ENCODE measurements around the gene EIF2S1. TPM values are rescaled to one million over a fixed set of nuclear protein-coding genes. Genes with fewer than 3 reads are reported as not detected.
"Not testable (repeated sequence)": the region's sequence is repeated elsewhere in the genome, so short reads cannot be mapped to it uniquely, and the experiment has no call there.

The EIF2S1 gene
- polyA plus RNA-seq (ENCODE audit: insufficient read length in 12 of 12): 100 to 1,000 TPM in 4 of 12 donors, 10 to 100 TPM in 8; 49.3 to 106 (median 93.3) TPM
- long read RNA-seq, donor 1, full-length matches to known transcripts: 22 of 77 reads
- long read RNA-seq, donor 1, partial matches to known transcripts: 48 of 77 reads
- long read RNA-seq, donor 1, other reads (novel, unspliced or antisense): 7 of 77 reads
- long read RNA-seq, donor 2, full-length matches to known transcripts: 37 of 37 reads
- long read RNA-seq, donor 2, partial matches to known transcripts: 0 of 37 reads
- long read RNA-seq, donor 2, other reads (novel, unspliced or antisense): 0 of 37 reads
- long read RNA-seq, donor 3, full-length matches to known transcripts: 11 of 11 reads
- long read RNA-seq, donor 3, partial matches to known transcripts: 0 of 11 reads
- long read RNA-seq, donor 3, other reads (novel, unspliced or antisense): 0 of 11 reads
- long read RNA-seq, donor 4, full-length matches to known transcripts: 13 of 13 reads
- long read RNA-seq, donor 4, partial matches to known transcripts: 0 of 13 reads
- long read RNA-seq, donor 4, other reads (novel, unspliced or antisense): 0 of 13 reads
- long read RNA-seq, donor 5, full-length matches to known transcripts: 53 of 53 reads
- long read RNA-seq, donor 5, partial matches to known transcripts: 0 of 53 reads
- long read RNA-seq, donor 5, other reads (novel, unspliced or antisense): 0 of 53 reads
- long read RNA-seq, donor 6, full-length matches to known transcripts: 12 of 12 reads
- long read RNA-seq, donor 6, partial matches to known transcripts: 0 of 12 reads
- long read RNA-seq, donor 6, other reads (novel, unspliced or antisense): 0 of 12 reads
- long read RNA-seq, donor 7, full-length matches to known transcripts: 14 of 14 reads
- long read RNA-seq, donor 7, partial matches to known transcripts: 0 of 14 reads
- long read RNA-seq, donor 7, other reads (novel, unspliced or antisense): 0 of 14 reads
- long read RNA-seq, donor 8, full-length matches to known transcripts: 44 of 44 reads
- long read RNA-seq, donor 8, partial matches to known transcripts: 0 of 44 reads
- long read RNA-seq, donor 8, other reads (novel, unspliced or antisense): 0 of 44 reads
- long read RNA-seq, donor 9, full-length matches to known transcripts: 17 of 17 reads
- long read RNA-seq, donor 9, partial matches to known transcripts: 0 of 17 reads
- long read RNA-seq, donor 9, other reads (novel, unspliced or antisense): 0 of 17 reads
- long read RNA-seq, donor 10, full-length matches to known transcripts: 33 of 33 reads
- long read RNA-seq, donor 10, partial matches to known transcripts: 0 of 33 reads
- long read RNA-seq, donor 10, other reads (novel, unspliced or antisense): 0 of 33 reads
- long read RNA-seq, donor 11, full-length matches to known transcripts: 36 of 36 reads
- long read RNA-seq, donor 11, partial matches to known transcripts: 0 of 36 reads
- long read RNA-seq, donor 11, other reads (novel, unspliced or antisense): 0 of 36 reads

DNA sequence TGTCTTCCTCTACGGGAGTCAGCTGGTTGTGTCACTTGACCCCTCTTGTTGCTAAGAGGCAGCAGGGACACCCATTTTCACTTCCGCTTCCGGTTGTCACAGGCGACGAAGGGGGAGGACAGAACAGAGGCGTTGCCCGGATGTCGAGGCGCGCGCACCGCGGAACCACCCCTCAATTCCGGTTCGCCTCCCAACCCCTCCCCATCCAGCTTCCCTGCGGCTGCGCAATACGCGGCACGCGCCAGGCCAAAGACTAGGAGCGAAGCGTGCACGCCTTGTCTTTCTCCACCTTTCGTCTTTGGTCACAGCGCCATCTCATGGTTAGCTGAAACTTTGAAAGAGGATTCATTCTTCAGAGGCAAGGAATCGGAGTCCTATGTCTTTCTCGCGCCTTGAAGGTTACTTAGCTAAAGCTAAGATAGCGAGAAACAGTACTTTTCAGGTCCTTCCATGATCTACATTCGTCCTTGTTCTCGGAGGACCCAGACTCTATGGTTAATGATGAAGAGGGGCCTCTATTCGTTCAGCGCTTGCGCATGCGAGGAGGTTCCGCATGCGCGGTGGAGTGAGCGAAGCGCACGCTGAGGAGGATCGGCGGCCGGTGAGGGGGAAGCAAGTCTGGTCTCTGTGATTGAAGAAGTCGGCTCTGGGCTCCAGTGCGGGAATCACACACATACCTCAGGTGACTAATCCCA lies at the start of gene EIF2S1, which contains the start of gene ATP6V1D:
Gene EIF2S1, plus strand, starts transcription at position 554 of the 695 bp plus-strand sequence. CDS start 4,440 bp downstream, outside the sequence.
Gene ATP6V1D, minus strand, starts transcription at position 30 of the 695 bp plus-strand sequence. CDS start 106 bp downstream, outside the sequence.
- peak; percentile 100 for DNase-seq

DNA sequence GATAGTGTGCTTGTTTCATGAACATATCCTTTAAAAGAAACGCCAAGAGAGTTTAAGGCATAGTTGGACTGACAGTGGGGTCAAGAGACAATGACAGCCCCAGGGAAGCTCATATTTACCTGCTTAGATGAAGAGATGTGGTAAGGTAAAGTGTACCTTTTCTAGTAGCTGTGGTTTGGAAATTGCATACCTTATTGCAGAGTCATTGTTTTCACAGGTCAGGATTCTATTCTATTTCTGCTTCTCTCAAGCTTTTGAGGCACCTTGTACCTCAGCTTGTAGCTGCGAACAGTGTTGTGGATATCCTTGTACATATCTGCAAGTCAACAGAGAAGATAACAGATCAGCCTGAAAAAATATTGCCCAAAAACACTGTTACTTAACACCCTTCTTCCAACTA lies 48.3 kb upstream of the EIF2S1 start:
- no peak for DNase-seq

DNA sequence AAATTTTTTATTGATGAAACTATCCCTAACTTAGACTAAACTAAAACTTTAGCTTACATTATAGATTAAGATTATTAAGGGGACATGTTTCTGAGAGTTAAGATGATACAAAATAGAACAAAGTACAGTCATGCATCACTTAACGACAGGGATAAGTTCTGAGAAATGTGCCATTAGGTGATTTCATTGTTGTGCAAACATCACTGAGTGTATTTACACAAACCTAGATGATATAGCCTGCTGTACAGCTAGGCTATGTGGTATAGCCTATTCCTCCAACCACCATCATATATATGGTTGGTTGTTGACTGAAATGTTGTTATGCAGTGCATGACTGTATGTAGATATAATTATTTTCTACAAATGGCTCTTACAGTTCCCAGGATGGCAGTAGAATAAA lies 47.0 kb upstream of the EIF2S1 start:
- DNase-seq: no peak

DNA sequence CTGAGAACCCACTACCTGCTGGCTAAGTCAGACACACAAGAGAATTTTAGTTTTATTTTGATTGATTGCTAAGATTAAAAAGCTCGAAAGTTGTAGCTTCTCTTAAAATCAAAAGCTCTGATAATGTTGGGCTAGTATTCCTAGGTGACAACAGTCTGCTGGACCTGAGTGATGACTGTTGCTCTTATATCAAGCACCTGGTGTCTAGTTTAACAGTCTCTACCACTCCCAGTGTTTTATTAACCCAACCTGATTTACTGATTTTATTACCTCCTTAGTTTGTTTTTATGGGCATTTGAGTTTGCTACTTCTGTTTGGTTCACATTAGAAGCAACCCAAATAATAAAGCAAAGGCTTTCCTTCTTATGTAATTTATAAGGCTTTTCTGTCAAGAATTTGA lies 42.3 kb upstream of the EIF2S1 start:
- no peak for DNase-seq

DNA sequence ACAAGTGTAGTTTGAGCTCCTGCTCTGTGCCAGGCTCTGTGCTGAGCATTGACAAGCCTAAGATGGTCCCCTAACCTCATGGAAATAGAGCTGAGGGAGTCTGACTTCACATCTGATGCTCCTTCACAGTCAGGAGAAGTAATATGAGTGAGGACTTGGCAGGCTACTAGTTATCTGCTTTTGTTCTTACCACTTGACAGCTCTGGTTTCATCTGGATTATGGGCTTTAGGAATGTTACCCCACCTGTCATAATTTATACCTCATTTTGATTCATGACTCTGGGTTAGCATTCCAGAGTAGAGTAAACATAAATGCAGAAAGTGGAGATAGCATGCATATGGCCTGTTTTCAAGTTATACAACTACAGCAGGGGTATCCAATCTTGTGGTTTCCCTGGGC lies 41.0 kb upstream of the EIF2S1 start:
- DNase-seq: no peak

DNA sequence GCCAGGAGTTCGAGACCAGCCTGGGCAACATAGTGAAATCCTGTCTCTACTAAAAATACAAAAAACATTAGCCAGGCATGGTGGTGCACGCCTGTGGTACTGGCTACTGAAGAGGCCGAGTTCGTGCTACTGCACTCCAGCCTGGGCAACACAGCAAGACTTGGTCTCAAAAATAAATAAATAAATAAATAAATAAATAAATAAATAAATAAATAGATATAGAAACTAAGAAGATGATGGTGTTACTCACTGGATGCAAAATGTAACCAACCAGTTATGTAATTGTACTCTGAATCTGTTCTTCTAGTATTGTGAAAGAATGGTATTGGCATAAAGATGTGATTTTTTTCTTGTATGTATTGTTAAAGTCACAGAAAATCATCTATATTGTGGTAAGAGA lies 30.5 kb upstream of the EIF2S1 start:
- DNase-seq: not testable (repeated sequence)

DNA sequence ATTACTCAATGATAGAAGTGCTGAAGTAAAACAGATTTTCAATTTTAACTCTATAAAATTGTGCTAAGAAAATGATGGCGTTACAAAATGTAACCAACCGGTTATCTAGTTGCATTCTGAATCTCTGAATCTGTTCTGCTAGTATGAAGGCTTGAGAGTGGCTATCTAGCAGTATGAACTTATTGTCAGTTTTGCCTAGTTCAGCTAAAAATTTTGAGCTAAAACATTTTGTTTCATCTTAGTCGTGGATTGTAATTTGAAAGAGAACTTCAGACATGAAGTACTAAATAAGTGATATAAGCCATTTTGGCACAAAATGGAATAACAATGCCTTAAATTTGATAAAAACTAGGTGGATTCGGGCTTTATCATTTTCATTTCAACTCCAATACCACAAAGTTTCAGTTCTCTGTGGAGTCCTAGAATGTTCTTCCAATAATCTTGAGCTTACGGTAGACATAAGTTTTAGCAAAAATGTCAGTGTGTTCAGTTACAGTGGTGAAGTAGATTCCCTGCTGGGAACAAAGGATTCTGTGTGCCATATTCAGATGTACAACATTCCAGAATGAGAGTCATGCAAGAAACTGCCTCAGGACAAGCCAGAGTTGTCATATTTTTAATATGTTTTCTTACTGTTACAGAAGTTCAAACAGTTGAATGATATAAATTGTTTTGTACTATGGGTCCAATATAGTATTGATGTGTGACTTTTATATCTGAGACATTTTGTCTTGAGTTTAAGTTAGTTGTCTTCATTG lies 28.6 kb upstream of the EIF2S1 start:
- no peak for DNase-seq

DNA sequence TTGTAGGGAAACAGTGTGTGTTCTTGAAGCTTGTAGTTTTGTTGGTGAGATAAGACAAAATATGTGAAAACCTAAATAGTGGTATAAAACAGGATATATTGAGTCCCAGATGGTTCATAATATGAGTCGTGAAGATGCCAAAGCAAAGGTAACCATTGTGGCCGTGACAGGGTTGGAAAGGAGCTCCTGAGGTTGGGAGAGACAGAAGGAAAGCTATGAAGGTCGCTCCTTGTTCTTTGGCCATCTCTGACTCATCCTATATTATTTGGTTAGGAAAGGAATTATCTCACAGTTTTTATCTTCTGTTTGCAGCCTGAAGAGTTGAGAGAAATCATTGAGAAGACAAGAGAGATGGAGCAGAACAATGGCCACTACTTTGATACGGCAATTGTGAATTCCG lies 27.7 kb upstream of the EIF2S1 start:
- no peak for DNase-seq

DNA sequence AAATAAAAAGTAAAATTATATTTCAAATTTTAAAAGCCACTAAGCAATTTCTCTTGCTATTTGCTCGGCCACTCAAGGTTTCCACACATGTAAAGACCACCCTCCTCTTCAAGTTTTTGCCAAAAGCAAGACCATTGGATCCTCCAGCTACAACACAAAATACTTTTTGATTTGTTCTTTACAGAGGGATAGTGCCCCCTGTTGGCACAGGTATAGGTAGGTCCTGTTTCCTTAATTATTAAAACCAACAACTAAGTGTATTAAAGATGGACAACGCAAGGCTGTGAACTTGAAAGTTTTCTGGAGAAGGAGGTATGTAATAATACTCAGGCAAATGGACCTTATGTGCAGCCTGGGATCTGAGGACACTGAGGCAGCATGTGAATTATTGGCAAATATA lies 24.3 kb upstream of the EIF2S1 start:
- DNase-seq: no peak

DNA sequence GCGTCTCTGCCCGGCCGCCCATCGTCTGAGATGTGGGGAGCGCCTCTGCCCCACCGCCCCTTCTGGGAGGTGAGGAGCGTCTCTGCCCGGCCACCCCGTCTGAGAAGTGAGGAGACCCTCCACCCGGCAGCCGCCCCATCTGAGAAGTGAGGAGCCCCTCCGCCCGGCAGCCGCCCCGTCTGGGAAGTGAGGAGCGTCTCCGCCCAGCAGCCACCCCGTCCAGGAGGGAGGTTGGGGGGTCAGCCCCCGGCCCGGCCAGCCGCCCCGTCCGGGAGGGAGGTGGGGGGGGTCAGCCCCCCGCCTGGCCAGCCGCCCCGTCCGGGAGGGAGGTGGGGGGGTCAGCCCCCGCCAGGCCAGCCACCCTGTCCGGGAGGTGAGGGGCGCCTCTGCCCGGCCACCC lies 18.9 kb upstream of the EIF2S1 start:
- DNase-seq: not testable (repeated sequence)

DNA sequence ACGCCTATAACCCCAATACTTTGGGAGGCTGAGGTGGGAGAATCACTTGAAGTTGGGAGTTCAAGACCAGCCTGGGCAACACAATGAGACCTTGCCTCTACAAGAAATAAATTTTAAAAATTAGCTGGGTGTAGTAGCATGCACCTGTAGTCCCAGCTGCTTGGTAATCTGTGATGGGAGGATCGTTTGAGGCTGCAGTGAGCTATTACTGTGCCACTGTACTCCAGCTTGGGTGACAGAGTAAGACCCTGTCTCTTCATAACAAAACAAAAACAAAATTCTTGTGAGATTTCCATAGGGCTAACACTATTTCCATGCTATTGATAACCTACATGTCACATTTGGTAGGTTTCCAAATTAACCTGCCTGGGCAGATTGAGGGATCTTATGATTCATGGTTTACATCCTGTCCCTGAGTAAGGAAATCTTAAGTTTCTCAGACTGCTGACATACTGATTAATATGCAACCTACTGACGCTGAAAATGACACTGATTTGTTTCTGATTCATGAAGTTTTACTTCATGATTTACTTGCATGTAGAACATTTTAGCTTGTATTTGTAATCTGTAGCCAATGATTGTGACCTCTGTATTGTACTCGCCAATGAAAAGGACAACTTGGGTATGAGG lies 16.4 kb upstream of the EIF2S1 start:
- no peak for DNase-seq

DNA sequence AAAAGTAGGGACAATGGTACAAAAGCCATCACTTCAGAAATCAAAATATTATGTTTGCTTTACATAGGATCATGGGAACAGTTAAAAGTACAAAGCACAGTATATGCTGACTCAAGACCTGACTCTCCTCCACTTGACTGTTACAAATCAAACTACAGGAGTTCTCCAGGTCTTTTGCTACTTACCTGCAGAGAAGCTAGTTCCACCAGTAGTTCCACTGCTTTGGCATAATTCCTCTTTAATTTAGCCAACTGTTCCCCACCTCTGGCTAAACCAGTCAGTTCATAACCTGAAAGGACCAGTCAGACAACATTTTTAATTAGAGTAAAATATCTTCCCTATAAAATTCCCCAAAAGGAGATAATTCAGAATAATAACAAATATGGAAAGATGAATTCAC lies 14.5 kb upstream of the EIF2S1 start:
- DNase-seq: no peak

DNA sequence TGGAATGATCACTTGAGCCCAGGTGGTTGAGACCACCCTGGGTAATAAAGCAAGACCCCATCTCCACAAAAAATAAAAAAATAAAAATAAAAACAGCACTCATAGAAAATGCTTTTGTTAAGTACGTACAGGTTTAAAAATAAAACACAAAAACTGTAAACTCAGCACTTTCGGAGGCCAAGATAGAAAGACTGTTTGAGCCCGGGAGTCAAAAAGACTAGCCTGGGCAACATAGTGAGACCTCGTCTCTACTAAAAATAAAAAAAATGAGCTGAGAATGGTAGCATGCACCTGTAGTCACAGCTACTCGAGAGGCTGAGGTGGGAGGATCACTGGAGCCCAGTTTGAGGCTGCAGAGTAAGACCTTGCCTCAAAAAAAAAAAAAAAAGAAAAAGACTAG lies 8.1 kb upstream of the EIF2S1 start:
- DNase-seq: no peak

DNA sequence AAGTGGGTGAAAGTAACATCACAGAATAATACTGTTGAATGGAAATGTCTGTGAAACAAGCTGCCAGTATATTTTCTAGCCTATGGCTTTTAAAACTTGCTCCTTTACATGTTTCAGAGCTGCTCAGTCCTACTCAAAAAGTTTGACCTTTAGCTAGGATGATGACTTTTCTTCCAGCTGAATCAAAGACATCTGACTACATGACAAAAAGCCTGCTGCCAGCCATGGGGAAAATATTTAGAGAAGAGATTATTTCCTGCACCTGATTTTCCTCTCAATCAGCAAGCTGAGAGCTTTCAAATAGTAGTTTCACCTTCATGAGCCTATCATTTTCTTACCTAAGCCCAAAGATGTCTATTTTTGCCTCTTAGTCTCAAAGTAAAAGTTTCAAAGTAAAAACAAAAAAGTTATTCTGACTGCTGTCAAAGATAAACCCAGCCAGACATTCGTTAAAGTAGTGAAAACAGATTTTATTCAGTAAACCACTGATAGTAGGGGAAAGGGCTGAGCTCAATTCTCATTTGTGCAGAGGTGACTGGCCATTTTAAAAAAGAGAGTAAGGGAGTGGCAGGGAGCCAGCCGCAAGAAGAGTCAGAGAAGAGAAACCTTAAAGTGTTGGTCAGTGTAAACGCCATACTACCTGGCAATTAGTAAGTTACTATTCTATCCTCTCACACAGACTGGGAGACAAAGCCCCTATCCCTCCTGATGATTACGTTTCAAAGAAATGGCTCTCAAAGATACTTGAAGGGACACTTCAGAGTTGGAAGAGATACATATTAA lies 2.8 kb upstream of the EIF2S1 start:
- no peak for DNase-seq

DNA sequence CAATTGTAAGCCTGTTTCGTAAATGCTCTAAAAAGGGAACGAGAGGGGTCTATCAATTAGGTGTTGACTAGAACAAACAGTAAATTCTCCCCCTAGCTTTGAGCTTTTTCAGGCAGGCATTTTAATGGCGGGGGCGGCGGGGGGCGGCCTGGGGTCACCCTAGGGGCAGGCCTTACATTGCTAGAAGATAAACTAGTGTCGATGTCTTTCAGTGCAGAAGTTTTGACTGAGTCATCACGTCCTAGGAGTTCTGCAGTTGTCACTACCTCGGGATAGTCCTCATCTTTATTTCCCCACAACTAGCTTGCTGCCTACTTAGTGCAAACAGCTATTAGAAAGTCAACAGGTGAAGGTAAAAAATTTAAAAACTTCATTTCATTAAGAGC lies 2.2 kb upstream of the EIF2S1 start:
- DNase-seq: no peak

DNA sequence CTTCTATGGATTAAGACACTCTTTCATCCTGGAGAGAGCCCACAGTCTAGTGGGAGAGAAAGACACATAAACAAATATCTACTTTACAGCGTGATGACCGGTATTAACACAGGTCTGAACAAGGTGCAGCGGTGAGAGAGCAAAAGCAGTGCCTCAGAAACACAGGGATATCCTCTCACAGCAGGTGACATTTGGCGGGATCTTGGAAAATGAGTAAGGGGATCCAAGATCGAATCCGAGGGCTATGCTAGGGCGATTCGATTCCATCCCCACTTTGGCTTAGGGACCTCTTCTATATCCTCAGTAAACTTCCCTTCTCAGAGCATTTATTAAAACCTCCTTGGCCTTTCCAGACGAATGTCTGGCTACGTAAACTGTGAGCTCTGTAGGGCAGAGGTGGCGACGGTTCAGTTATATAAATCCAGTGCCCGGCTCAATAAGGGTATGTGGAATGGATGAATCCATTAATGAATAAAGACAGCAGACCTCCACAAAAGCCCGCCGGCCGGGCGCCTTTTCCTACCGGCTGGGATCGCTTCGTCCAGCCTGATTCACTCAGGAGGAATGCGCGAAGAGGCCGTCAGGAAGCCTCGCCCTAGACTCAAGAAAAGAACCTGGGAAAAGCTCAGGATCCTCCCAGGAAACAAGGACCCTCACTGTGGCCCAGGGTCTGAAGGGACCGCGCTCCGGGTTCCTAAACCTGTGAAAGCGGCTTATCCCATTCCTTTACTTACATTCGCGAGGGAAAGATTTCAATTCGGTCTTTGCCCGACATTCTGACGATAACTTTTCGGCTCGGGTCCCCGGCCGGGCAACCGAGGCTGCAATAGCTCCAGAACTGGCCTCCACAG lies 979 bp upstream of the EIF2S1 start:
- peak; percentile 4 for DNase-seq

DNA sequence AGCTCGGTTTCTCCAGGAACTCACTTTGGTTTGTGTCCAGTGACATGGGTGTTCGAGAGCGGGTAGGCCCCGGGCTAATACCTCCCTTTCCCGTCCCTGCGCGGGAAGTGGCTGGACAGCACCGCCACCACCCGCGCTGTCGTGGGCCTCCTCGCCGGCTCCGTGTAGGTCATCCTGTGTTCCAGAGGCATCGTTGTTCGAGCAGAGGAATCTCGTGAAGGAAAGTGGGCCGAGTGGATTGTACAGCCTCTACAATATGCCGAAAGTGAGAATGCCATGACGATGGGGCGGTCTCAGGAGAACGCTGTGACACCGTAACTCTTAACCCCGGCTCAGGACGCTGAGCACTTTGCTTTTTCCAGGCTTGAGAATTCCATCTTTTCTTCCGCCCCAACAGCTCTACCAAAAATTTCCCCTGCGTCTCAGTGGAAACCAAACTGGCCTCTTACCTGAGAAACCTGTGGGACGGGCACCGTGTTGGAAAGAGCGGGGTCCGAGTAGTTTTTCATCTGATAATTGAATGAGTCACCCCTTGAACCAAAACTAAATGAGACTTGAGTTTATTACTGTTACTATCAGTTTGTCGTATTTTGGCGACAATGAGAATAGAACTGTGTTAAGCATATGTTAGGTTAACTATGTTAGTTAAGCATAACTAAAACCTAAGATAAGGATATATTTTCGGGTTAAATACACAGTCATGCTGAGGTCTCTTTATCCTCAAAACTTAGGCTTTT lies 510 bp downstream of the EIF2S1 start:
- no peak for DNase-seq

Measured in muscle of arm (tissue), 14 donors.